ENCODE data around the gene RAB3IL1.
"Not testable (repeated sequence)": the region's sequence is repeated elsewhere in the genome, so short reads cannot be mapped to it uniquely, and the experiment has no call there.

RAB3IL1 gene

DNA sequence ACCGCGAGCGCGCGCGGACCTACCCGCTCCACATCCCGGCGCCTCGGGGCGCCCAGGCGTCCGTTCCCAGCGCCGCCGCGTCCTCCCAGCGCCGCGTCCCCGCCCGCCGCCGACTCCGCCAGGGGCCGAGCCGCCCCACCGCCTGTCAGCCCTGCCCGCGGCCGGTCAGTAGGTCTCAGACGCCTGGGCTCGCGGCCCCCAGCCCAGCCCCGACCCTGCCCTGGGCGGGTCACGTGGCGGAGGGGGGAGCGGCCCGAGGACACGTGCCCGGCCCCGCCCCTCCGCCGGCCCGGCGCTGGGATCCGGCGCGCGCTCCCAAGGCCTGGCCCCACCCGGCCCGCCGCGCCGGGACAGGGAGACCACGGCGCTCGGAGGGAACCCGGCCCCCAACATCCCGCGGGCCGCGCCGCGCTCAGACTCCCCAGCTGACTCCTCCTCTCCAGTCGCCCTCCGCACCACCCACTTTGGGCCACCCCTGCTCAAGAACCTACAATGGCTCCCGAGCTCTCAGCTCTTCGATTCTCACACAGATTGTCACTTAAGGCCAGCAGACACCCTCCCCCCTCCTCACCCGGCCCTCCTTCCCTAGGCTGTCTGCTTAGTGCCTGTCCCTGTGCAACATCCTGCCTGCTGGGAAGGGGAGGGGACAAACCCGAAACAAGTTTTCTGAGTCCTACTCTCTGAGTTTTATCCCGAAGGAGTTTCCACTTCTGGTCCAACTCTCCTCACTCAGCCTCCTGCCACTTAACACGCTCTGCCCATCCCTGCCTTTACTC lies at the start of gene RAB3IL1:
Gene RAB3IL1 (minus strand): TSS at position 233 of the 776 bp plus-strand sequence. CDS start 199 bp downstream, at position 34.
- DNase-seq (ENCODE audit: low read depth) = peak; percentile 42

GRCh38 chr11:61966734-61967115 lies 49.4 kb upstream of the RAB3IL1 start:
- DNase-seq (ENCODE audit: low read depth) = peak; percentile 60

- DNase-seq (ENCODE audit: low read depth) = not testable (repeated sequence)
These were observed 47.4 kb upstream of the RAB3IL1 start for GRCh38 chr11:61964666-61965271.

- no peak for DNase-seq (ENCODE audit: low read depth)
These were observed 46.8 kb upstream of the RAB3IL1 start for GRCh38 chr11:61964058-61964665.

- peak; percentile 27 for DNase-seq (ENCODE audit: low read depth)
These were observed 46.1 kb upstream of the RAB3IL1 start for GRCh38 chr11:61963282-61964057.

DNA sequence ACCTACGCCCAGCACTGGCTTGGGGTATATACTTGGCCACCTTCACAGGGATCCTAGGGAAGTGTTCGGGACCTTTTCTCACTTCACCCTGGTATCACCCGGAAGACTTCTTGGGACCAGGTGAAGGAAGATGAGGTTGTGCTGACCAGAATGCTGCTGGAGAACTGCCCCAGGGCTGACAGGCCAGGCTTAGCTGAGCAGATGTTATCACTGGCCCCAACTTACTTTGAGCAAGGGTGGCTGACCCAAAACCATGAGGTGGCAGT lies 45.6 kb upstream of the RAB3IL1 start:
- no peak for DNase-seq (ENCODE audit: low read depth)

DNA sequence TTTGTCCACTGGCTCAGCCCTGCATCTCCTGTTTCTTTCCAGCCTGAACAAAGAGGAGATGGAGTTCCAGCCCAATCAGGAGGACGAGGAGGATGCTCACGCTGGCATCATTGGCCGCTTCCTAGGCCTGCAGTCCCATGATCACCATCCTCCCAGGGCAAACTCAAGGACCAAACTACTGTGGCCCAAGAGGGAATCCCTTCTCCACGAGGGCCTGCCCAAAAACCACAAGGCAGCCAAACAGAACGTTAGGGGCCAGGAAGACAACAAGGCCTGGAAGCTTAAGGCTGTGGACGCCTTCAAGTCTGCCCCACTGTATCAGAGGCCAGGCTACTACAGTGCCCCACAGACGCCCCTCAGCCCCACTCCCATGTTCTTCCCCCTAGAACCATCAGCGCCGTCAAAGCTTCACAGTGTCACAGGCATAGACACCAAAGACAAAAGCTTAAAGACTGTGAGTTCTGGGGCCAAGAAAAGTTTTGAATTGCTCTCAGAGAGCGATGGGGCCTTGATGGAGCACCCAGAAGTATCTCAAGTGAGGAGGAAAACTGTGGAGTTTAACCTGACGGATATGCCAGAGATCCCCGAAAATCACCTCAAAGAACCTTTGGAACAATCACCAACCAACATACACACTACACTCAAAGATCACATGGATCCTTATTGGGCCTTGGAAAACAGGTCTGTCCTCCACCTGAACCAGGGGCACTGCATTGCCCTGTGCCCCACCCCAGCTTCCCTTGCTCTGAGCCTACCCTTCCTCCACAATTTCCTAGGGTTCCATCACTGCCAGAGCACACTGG lies 45.0 kb upstream of the RAB3IL1 start:
- no peak for DNase-seq (ENCODE audit: low read depth)

DNA sequence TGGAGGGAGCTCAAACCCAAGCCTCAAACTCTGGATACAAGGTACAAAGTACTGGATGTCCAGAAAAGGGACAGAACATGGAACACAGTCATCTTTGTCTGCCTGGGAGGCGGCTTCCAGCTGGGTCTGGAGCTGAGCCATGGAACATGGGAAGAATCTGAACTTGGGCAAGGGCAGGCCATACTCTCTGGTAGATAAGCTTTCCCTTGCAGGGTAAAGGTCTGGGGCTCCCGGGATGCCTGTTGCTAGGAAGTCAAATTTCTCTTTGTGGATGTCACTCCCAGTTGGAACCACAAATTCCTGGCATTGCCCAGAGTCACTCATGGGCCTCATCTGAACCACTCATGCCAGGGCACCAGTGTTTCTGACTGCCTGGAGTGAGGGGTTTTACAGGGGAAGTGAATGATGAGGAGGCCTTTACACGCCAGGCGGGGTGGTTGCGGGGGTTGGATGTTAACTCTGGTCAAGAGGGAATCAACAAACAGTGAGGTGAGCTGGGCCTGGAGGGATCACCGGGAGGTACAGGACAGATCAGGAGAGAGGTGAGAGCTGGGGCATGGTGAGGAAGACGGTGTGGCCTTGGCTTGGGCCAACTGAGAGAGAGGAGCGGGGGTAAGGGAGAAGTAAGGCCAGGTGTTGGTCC lies 44.3 kb upstream of the RAB3IL1 start:
- DNase-seq (ENCODE audit: low read depth) = no peak

GRCh38 chr11:61960532-61960931 lies 43.2 kb upstream of the RAB3IL1 start:
- DNase-seq (ENCODE audit: low read depth) = no peak

DNA sequence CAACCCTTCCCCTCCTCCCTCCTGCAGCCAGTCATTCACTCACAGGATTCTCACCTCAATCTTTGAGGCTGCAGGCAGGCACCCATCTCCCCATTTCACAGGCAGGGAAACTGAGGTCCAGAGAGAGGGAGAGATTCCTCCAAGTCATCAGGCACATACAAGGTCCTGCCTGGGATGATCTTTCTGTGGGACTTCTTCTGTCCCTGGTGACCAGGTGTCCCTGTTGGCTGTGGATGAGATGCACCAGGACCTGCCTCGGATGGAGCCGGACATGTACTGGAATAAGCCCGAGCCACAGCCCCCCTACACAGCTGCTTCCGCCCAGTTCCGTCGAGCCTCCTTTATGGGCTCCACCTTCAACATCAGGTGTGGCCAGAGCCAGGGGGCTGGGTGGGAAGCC lies 42.3 kb upstream of the RAB3IL1 start:
- no peak for DNase-seq (ENCODE audit: low read depth)

GRCh38 chr11:61959114-61959513 lies 41.7 kb upstream of the RAB3IL1 start:
- DNase-seq (ENCODE audit: low read depth) = no peak

DNA sequence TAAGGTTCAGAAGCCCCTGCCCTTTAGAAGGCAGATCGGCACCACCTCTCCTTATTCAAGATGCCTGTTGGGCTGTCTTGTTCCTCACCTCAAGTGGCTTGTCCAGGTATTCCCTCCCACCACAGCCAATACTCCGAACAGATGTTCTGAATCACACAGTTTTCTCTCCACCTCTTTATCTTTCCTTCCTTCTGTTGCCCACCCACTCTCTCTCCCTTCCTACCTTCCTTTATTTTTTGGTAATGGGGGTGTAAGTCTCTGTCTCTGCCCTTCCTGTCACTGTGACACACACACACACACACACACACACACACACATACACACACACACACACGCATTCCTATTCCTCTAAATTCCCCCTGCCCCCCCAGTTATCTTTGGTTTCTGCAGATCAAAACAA lies 41.2 kb upstream of the RAB3IL1 start:
- no peak for DNase-seq (ENCODE audit: low read depth)

- no peak for DNase-seq (ENCODE audit: low read depth)
These were observed 39.8 kb upstream of the RAB3IL1 start for GRCh38 chr11:61957021-61957770.

DNA sequence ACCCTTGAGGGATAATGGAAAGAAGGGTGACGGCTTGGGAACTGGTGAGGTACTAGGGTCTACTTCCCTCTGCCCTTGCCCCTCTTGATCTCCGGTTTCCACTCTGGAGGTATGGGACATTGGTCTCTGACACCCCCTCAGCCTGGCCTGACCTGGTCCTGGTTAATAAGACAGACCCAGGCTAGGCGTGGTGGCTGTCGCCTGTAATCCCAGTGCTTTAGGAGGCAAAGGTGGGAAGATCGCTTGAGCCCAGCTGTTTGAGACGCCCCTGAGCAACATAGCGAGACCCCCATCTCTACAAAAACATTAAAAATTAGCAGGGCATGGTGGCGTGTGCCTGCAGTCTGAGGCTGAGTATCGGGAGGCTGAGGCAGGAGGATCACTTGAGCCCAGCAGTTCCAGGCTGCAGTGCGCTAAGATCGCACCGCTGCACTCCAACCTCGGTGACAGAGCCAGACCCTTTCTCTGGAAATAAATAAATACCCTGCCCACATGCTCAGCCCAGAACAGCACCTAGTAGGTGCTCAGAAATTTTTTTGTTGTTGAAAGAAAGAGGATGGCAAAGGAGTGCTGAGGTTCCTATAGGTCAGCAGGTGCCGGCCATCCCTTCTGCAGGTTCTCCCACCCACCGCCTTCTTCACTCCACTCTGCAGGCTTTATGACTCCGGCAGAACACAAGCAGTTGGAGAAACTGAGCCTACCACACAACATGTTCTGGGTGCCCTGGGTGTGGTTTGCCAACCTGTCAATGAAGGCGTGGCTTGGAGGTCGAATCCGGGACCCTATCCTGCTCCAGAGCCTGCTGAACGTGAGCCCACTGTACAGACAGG lies 39.0 kb upstream of the RAB3IL1 start:
- DNase-seq (ENCODE audit: low read depth) = no peak

DNA sequence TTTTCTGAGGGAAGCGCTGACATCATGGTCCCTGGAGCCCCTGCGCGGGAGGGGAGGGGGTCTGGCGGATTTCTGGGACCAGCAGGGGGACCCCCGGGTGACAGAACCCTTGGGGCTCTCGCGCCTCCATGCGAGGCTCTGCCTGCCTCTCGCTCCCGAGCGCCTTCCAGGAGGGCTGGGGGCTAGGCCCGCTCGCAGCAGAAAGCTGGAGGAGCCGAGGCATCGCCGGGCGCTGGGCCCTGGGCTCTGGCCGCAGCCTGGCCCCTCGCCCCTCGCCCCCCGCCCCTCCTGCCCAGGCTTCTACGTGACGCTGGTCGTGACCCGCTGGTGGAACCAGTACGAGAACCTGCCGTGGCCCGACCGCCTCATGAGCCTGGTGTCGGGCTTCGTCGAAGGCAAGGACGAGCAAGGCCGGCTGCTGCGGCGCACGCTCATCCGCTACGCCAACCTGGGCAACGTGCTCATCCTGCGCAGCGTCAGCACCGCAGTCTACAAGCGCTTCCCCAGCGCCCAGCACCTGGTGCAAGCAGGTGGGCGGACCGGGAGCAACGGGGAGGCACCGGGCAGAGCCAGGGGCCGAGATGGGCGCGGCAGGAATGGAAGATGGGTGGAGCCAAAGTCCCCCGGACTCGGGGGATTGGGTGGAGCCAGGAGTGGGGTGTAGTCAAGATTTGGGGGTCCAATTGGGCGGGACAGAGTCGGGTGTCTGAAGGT lies 38.2 kb upstream of the RAB3IL1 start:
- DNase-seq (ENCODE audit: low read depth) = no peak

DNA sequence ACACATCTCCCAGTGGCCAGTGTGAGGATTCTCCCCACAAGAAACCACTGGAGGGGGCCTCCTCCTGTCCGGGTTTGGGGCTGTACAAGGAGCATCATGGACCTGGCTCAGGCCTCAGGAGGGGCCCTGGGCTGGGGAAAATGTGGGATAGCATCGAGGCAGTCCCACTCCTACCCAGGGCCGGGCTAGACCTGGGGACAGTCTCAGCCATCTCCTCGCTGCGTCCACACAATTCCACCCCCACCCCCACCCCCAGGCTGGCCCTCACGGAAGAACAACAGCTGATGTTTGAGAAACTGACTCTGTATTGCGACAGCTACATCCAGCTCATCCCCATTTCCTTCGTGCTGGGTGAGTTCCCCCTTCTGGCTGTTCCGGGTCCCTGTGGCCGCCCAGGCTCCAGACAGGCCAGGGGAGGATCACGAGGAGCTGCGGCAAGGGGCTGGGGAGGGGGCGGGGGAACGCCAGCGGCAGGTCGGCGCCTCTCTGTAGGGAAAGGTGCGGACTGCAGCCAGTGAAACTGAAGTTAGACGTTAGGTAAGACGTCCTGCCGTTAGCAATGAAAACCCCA lies 37.6 kb upstream of the RAB3IL1 start:
- DNase-seq (ENCODE audit: low read depth) = peak; percentile 77

- peak; percentile 27 for DNase-seq (ENCODE audit: low read depth)
These were observed 36.9 kb upstream of the RAB3IL1 start for GRCh38 chr11:61954106-61954850.

DNA sequence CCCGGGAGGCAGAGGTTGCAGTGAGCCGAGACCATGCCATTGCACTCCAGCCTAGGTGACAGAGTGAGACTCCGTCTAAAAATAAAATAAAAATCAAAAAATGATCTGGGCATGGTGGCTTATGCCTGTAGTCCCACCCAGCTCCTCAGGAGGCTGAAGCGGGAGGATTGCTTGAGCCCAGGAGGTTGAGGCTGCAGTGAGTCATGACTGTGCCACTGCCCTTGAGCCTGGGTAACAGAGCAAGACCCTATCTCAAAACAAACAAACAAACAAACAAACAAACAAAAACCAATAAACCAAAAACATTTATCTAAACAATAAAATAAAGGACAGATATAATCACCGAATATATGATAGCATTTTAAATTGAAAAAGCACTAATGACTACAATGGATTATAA lies 36.3 kb upstream of the RAB3IL1 start:
- DNase-seq (ENCODE audit: low read depth) = peak; percentile 32
